Lower leg skin (tissue), 4 donors: ENCODE results near the gene CNN3. TPM values are rescaled to one million over a fixed set of nuclear protein-coding genes. Genes with fewer than 3 reads are reported as not detected.

ENCODE experiments used
- DNase-seq, 2 donors: peaks; one replicate each; pipeline ENCODE4 v3.0.0-alpha.2; 2019; ENCODE audit warnings: low spot score in 2 of 2
- H3K4me3 ChIP-seq: fragments of 200-600 bp; sonication (generic); 2 replicates; pipeline ENCODE4 v1.5.1; 2017; ENCODE audit warnings: mild to moderate bottlenecking, low read depth; ENCODE audit not compliant: poor library complexity, severe bottlenecking
- POLR2A ChIP-seq, 2 donors: fragments of 450-650 bp; IDR thresholded peaks; one replicate each; pipeline ENCODE4 v1.6.1; 2016 to 2017; ENCODE audit warnings: antibody characterized with exemption in 2 of 2, mild to moderate bottlenecking in 1 of 2, moderate library complexity in 1 of 2
- WGBS, 2 donors: methylation state at CpG; one replicate each; pipeline ENCODE4 v1.1.5; 2018; 5-methylcytosine and 5-hydroxymethylcytosine counted together
- intact Hi-C: fragments of 100-400 bp; cut with DNase I; formaldehyde crosslinking; loops from one replicate; pipeline ENCODE4 v1.15.0; 2023; ENCODE audit warnings: low total_unique reads
- total RNA-seq, 4 donors: library from RNA; depleted of rRNA; stranded (reverse); fragments of >200 nt; gene quantifications; one replicate each; pipeline ENCODE4 v1.1.0, GENCODE V29; 2016
- TF ChIP-seq, protein P1 (sequence below), 3 donors: fragments of 450-650 bp; IDR thresholded peaks; one replicate each; pipeline ENCODE4 v1.5.1; 2016; ENCODE audit warnings: antibody characterized with exemption in 3 of 3, mild to moderate bottlenecking in 3 of 3, moderate library complexity in 2 of 3

CNN3 gene
- total RNA-seq, 4 donors from 2014 or later = 30.7 to 94.3 (median 47.8) TPM

DNA sequence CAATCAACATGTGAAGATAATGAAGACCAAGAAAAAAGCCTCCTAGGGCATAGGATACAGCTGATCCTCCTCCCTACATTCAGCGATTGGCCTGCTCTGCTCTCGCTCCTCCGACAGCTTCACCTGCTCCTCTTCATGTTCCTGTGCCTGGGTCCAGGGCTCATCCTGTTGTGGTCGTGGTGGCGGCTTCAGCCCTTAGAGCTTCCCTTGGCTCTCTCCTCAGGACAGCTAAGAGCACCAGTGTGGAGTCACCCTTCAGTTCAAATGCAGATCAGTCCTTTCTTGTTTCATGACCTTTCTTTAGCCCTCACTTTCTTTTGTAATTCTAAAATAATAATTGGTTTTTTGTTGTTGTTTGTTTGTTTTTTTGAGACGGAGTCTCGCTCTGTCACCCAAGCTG is 18.7 kb downstream of the CNN3 start:
- H3K4me3 ChIP-seq = no peak overlapping the region
- no peak for DNase-seq
- 88 to 90% methylated on average over 7 of the region's 7 CpGs for WGBS, 2 donors
- intact Hi-C loops = no loop called here
- TF ChIP-seq, protein P1, sequence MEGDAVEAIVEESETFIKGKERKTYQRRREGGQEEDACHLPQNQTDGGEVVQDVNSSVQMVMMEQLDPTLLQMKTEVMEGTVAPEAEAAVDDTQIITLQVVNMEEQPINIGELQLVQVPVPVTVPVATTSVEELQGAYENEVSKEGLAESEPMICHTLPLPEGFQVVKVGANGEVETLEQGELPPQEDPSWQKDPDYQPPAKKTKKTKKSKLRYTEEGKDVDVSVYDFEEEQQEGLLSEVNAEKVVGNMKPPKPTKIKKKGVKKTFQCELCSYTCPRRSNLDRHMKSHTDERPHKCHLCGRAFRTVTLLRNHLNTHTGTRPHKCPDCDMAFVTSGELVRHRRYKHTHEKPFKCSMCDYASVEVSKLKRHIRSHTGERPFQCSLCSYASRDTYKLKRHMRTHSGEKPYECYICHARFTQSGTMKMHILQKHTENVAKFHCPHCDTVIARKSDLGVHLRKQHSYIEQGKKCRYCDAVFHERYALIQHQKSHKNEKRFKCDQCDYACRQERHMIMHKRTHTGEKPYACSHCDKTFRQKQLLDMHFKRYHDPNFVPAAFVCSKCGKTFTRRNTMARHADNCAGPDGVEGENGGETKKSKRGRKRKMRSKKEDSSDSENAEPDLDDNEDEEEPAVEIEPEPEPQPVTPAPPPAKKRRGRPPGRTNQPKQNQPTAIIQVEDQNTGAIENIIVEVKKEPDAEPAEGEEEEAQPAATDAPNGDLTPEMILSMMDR (IDR thresholded peaks at IDR 0.05) = no peak
- TF ChIP-seq POLR2A (IDR thresholded peaks at IDR 0.05) = no peak

DNA sequence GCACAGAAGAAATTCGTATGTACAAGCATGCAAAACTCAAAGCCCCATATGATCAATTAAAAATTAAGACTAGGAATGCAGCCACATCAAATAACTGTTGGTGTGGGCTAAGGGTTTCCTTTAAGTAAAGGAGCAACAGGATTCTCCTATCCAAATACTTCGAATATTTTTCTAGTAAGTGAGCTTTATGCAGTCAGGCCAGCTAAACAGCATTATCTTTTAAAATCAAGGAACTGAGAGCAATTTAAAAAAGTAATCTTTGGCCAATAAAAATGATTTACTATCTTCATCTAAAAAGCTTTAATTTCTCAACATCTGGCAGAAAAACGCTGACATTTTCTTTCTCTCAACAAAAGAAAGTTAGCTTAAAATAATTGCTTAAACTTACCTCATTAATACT is 19.8 kb downstream of the CNN3 start:
- intact Hi-C loops = no loop called here
- TF ChIP-seq, protein P1 (IDR thresholded peaks at IDR 0.05) = no peak
- TF ChIP-seq POLR2A (IDR thresholded peaks at IDR 0.05) = no peak
- no peak for DNase-seq
- H3K4me3 ChIP-seq = no peak overlapping the region
- WGBS, 2 donors = 30 to 44% methylated on average over 3 of the region's 3 CpGs

DNA sequence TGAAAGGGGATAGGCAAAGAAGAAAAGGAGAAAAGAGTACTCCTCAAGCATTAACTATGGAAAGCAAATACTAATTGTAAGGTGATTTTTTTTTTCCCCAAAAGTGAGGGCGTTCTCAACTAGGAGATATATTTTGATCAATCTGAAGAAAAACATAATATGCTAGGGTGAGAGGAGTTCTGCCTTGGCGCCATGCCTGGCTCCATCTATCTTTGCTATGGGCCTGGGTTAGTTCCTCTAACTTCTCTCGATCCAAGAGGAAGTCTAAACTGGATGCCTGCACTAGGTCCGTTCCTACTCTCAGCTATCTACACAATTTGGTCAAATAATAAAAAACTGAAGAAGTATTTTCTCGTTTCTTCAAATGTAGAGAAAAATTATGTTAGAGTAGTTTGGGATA is 20.5 kb downstream of the CNN3 start:
- TF ChIP-seq POLR2A (IDR thresholded peaks at IDR 0.05) = no peak
- TF ChIP-seq, protein P1 (IDR thresholded peaks at IDR 0.05) = no peak
- DNase-seq = no peak
- intact Hi-C loops = no loop called here
- H3K4me3 ChIP-seq = no peak overlapping the region
- WGBS, 2 donors = 75 to 76% methylated on average over 5 of the region's 5 CpGs

DNA sequence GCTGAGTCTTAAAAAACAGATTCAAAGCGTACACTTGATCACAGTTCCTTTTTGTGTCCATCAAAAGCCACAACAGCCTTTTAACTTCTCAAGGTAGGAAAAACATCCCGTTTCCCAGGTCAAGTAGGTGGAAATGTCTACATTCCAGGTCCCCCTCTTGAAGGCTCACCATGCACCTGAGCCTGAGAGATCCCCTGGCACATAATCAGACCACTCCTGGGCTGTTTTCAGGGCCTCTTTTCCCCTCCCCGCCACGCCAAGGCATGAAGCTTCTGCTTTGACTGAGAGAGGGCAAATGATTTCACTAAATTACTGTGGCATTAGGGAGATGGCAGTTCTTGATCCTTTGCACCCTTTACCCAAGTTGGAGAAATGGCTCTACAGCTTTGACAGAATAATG is 21.7 kb downstream of the CNN3 start:
- no peak overlapping the region for H3K4me3 ChIP-seq
- intact Hi-C loops = no loop called here
- TF ChIP-seq POLR2A (IDR thresholded peaks at IDR 0.05) = no peak
- TF ChIP-seq, protein P1 (IDR thresholded peaks at IDR 0.05) = no peak
- no peak for DNase-seq
- WGBS, 2 donors = 94 to 95% methylated on average over 4 of the region's 4 CpGs

DNA sequence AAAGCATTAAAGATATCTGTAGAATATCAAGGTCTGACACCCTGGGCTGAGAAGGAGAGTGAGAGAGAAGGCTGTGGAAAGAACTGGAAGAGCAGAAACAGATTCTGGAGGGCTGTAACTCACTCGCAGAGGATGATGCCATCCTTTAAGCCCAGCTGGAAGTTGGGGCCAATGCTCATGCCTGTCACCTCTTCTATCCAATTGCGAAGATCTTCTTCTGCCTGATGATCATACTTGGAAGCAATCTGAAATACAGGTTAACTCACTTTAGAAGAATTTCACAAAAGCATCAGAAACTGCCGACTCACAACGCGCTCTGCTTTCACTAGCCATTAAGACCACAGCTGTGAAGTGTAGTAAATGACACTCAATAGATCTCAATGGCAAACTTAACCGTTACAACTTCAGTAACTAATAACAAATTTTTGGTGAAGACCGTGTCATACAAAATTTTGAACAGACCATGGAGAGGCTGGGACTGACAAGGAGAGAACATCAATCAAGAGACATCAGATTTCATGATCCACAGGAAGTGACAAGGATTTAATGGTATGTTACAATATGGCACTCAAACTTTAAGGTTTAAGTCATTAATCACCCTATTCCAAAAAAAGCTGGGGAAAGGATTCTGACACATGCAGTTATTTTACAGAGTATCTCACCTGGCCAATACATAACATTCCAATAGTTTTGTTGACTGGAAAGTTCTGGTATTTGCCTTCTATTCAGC is 23.5 kb downstream of the CNN3 start:
- intact Hi-C loops = no loop called here
- no peak for DNase-seq
- no peak overlapping the region for H3K4me3 ChIP-seq
- WGBS, 2 donors = 84 to 90% methylated on average over 7 of the region's 7 CpGs
- no peak for TF ChIP-seq POLR2A (IDR thresholded peaks at IDR 0.05)
- TF ChIP-seq, protein P1 (IDR thresholded peaks at IDR 0.05) = no peak

DNA sequence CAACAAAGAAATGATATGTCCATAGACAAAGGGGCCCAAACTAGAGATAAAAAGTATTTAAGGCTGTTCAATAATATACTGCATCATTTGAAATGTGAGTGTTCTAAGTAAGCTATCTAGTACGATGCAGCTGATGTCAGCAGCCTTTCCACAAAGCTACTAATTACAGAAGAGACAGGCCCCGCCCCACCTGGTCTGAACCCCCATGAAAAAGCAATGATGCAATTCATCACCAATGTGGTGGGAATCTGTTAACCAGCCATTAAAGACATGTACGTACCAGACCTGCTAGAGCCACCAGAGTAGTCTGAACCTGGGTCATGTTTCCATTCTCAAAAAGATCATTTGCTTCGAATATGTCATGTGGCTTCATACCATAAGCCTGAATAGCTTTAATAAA is 25.1 kb downstream of the CNN3 start:
- H3K4me3 ChIP-seq = no peak overlapping the region
- TF ChIP-seq POLR2A (IDR thresholded peaks at IDR 0.05) = no peak
- TF ChIP-seq, protein P1 (IDR thresholded peaks at IDR 0.05) = no peak
- intact Hi-C loops = no loop called here
- DNase-seq = no peak
- 76 to 84% methylated on average over 4 of the region's 4 CpGs for WGBS, 2 donors
